Stimulated activated CD4-positive, alpha-beta T cell treated with anti-CD3 and anti-CD28 coated beads, Interleukin-4, amount 100 ng/mL, for 48 hours (primary cell): Measurements from ENCODE around the gene CCDC179.

Experiments used
- DNase-seq, 2 donors: peaks; one replicate each; pipeline ENCODE4 v3.0.0-alpha.2; 2020; ENCODE audit warnings: low read depth in 2 of 2

Gene CCDC179

DNA sequence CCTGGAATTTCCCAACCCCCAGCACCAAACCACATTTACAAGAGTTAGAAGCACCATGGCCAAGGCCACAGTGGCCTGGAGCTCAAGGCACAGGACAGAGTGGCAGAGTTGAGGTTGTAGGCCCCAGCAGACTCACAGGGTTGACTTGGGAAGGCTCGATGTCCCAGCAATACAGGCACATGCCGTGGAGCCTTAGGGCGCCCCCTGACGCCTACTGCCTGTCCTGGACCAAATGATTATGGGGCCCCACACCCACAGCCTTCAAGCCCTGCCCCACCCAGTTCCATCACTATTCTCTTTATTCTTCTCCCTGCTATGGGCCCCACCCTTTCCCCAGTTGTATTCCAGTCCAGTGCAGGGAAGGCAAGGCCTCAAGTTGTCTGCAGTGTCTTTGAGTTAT is at the start of gene CCDC179:
TSS of gene CCDC179 (minus strand) at position 234 of the 400 bp plus-strand sequence. CDS start at position 181, 53 bp downstream.
- DNase-seq = no peak

DNA sequence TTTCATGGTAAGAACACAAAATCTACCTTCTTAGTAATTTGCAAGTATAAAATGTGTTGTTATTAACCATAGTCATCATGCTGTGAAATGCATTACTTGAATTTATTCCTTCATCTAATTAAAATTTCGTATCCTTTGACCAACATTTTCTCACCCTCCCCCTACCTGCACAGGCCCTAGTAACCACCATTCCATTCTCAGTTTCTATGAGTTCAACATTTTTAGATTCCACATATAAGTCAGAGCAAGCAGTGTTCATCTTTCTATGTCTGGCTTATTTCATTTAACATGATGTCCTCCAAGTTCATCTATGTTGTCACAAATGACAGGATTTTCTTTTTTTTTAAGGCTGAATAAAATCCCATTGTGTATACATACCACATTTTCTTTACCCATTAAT is 43.5 kb upstream of the CCDC179 start:
- DNase-seq = no peak

DNA sequence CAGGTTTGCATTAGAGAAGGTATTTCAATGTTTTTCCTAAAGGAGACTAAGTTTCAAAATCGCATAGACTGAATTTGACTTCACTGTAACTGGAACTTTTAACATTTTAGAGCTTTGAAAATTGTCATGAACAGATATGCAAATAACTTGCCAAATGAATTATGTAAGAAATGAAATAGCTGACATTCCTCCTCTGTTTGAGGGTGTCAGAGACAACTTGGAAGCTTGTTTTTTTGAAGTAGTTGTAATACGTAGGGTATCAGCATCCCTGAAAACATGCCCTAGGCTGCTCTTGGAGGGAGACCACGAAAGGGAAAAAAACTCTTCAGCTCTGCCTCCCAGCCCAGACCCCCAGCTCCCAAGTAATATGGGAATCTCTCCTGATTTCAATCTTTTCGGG is 41.3 kb upstream of the CCDC179 start:
- DNase-seq = no peak

DNA sequence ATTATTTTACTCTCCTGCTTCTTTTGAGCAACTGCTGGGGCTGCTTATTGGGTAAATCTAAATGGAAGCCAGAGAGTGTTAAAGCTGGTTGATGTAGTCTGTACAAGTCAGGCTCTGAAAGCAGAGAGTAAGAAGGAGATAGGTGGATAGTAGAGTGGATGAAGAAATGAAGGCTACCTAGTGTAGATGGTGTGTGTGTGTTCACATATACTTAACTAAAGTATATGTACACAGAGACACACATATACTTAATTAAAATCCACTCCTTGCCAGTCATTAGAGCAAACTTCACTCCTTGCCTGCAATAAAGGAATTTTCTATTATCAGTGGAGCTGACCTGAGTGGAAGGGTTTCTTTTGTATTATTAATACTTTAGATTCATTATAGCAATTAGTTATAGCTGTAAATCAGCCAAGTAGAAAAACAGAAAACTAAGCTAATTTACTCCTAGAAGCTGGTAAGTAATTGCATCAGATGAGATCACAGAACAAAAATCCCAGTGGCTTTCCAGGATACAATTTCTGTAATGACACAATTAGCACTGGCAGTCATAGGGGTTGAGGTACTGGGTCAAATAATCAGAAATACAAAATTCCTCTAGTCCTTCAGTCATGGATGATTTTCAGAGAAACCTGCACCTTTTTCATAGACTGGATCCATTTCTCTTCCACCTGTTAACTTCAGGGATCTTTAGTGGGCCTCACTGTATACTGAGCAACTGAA is 40.7 kb upstream of the CCDC179 start:
- DNase-seq = no peak

DNA sequence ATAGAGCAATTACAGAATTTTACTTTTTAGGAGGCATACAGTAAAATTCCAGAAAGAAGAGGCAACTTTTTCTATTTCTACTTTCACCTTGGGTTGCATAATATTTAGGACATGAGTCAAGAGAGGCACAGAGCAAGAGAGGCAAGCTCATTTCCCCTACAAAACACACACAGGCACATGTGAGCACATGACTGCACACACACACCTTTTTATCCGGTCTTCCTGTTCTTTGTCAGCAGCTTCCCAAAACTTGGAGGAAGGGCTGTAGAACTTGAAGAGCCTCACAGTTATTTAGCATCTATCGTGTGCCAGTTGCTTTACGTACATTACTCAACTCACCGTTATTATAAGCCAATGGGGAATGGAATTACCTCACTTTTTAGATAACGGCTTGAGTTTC is 37.8 kb upstream of the CCDC179 start:
- no peak for DNase-seq

DNA sequence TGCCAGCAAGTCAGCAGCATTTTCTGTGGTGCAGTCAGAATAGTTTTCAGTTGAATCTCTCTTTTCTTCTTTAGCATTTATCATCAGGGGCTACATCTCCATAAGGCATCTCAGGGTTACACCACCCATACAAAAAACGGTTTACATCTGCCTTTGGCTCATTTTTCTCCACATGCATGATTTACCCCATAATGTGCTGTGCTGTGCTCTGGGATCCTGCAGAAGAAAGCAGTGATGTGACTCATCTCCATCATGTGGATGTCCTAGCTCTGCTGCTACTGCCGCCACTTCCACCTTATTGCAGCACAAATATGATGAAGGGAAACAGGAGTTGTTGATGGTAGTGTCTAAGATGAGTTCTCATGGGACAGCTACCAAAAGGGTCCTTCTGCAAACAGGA is 30.0 kb upstream of the CCDC179 start:
- no peak for DNase-seq

DNA sequence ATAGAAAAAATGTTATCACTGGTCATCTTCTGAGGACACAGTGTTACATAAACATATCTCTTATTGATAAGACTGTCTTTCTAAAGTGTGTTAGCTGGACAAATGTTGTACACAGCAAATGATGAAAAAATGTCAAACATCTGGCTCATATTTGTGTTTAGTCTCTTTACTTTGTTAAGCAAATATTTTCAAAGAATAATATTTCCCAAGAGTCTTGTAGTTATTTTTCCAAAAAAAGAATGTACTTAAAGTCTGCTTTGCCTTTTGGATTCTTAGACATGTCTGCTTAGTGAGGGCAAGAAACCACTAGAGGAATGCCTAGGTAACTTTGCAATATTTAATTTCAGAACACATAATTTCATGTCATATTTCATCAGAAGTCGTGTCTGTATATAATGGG is 23.9 kb upstream of the CCDC179 start:
- no peak for DNase-seq

DNA sequence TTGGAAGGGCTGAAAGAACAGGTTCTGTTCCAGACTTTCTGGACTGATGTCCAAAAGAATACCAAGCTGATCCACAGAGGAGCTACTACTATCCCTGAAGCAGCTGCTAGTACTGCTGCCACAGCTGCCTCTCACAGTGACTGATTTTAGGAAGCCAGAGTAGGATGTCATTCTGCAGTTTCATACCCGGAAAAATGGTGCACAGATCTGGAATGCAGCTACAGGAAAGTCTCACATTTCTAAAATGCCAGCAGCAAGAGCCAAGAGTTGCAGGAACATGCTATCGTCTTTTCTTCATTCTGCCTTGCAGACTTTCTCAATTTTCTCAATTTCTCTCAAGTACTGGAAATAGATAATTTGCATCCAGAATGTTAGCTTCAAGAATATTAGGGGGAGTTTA is 19.4 kb upstream of the CCDC179 start:
- no peak for DNase-seq

DNA sequence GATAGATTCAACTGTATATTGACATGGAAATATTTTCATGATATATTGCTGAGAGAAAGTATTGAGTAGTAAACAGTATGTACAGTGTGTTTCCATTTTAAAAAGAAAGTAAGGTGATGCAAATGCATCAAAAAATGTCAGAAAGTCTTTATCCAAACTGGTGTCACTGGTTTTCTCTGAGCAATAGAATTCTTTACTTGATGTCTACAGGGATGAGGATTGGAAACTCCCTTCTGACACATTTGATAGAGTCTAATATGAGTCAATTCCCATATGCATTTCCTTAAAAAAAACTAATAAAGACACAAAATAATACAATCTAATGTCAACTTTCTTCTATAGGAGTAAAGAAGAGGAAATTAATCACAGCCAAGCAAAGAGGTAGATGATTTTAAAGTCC is 18.3 kb upstream of the CCDC179 start:
- DNase-seq = no peak

DNA sequence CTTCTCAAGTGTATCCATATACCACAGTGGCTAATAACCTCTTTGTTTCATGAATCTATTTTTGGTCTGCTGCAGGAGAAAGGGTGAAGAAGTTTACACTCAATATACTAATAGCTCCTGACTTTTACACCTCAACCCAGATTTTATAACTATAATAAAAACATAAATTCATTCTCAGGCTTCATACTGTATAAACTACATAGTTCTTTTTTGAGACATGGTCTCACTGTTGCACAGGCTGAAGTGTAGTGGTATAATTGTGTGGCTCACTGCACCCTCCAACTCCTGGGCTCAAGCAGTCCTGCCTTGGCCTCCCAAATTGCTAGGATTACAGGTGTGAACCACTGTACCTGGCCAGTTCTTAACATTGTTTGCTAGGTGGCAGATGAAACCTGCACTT is 17.8 kb upstream of the CCDC179 start:
- no peak for DNase-seq

DNA sequence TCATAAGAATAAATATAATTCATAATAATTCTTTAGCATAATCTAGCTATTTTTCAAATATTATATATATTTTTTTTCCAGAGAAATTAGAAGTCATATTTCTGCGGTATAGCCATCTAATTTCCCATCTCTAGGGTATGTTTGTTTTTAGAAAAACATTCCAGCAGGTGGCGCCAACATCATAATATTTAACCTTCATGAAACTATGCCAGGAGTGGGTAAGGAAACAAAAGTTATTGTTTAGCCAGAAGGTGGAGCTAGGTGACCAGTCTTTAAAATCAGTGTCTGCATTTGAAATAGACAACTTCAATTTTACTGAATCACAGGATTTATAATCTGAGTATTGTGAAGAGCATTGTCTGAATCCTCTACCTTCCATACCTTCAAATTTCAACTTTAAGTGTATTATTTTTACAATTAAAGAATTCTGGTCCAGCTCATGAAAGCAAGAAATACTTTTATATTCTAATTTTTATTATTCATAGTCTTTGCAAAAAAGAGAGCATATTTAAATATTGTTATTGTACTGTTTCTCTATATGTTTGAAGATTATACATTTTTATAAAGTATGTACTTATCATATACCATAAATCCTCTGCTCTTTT is 15.7 kb upstream of the CCDC179 start:
- DNase-seq = peak; percentile 39 to 46

DNA sequence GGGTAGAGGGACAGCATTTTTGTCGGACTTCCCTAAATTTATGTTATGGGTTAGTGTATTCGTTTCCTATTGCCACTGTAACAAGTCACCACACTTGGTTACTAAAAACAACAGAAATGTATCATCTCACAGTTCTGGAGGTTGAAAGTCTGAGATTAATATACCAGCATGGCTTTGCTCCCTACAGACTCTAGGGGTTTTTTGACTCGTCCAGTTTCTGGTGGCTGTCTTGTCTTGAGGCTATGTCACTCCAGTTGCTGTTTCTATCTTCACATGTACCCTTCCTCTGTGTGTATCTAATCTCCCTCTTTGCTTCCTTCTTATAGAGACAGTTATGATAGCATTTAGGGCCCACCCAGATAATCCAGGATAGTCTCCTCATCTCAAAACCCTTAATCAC is 9.1 kb upstream of the CCDC179 start:
- DNase-seq = no peak

DNA sequence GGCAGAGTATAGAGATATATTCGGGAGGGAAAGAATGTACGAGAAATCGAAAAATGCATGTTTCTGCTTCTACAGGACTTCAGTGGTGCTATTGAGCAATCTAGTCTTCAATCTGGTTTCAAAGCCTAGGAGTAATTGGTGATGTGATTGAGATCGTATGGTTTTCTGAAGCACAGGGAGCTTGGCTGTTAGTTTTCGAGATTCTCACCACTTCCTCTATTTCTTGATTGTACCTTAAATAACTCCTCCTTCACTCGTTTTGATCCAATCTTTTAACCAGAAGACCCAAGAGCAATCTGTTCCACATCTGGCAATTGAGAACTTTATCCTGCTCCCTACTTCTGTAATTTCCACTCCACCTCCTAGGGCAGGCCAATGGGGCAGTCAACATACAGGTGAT is 518 bp downstream of the CCDC179 start:
- DNase-seq = no peak

DNA sequence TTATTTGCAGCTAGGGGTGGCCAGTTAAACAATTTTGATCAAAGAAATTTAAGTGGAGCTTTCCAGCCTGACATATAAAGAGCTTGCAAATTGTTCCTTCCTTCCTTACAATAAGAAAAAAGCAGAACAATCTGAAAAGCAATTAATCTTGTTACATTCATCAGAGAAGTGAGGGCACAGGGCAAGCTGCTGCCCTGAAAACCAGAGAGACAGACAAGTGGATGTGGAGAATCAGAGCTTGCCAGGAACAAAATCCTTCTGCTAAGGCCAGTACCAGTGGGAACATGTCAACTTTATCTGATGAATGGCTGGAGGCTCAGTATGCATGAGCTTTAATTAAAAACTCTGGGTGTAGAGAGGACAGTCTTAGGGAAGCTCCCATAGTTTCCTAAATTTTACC is 8.8 kb downstream of the CCDC179 start:
- DNase-seq = no peak

DNA sequence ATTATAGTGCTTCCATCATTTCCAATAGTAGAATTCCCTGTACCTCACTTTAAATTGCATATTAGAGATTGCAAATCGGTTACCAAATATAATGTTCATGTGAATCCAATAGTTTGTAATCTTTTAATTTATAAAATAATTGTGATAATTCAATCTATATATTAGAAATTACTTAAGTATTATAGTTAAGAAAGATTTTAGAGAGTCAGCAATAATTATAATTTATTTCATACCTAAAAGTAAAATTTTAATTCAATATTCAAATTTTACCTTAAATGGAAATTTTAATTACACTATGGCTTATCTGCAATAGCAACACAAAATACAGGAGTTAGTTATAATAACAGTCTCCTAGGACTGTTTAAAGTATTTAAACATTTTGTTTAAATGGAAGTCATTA is 13.5 kb downstream of the CCDC179 start:
- no peak for DNase-seq

DNA sequence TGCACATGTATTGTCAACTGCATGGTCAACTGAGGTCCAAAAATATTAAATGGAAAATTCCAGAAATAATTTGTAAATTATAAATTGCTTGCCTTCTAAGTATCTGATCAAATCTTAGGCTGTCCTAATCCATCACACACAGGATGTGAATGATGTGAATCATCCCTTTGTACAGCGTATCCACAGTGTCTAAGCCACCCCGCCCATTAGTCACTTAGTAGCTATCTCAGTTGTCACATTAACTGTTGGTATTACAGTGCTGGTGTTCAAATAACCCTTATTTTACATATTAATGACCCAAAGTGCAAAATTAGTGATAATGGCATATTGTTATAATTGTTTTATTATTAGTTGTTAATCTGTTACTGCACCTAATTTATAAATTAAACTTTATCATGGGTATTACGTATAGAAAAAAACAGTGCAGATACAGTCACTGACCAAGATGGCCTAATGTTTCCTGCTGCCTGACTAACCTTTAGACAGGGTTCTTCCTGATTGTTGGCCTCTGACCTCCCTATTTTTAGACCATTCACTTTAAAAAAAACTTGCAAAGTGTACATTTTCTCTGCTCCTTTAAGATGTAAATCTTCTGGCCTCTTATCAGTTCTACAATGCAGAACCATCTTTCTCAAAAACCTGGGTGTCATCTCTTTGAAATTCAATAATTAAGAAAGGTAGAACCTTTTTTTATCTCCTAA is 27.8 kb downstream of the CCDC179 start:
- no peak for DNase-seq

DNA sequence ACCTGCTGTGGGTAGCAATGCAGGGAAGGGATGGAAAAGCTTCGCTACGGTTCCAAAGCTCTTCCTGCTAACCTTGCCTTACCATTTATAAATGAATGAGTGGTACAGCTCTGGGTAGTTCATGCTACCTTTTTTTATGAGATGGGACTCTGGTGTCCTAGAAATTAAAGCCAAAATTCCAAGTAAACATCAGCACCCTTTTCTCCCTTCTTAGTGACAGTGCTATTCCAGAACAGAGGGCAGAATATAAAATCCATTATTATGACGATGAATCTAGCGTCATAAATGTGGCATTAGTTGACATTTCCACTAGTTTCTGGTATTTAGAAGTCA is 30.2 kb downstream of the CCDC179 start:
- DNase-seq = no peak

DNA sequence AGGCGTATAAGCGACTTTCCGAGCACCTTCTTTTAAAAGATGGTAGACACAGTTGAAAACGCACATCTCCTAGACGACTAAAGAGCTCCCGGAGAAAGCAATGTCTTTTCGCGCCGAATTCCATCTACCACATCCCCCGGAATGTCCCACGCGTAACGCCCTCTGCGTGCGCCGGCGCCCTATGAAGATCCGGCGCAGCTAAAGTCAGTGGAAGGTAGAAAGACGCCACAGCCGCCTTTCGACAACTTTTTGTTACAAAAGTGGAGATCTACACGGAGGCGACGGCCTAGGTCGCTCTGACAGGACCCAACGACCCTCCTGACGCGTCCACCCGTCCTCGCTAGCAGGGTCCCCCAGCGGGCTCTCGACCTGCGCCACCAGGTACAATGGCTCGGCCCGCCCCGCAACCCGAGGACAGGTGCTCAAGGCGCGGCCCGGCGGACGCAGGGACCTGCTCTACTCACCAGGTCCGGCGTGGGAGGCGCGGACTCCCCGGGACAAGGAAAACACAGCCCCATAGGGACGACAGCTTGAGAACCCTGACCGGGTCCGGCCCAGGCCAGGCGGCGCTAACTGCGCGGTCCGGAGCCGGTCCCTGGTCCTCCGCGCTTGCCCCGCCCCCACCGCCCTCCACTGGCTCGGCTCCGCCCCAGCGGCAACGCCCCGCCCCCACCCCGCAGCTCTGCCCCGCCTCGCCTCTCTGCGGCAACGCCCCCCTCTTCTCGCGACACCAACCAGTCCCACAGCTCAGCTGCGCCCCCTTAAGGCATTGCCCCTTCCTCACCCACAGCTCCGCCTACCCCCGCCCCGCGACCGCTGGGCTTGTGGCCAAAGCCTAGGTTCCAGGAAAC is 30.8 kb downstream of the CCDC179 start, which contains the start of gene SVIP:
TSS of gene SVIP (minus strand) at position 571 of the 851 bp plus-strand sequence. CDS start at position 518, 53 bp downstream.
- peak; percentile 92 to 95 for DNase-seq

DNA sequence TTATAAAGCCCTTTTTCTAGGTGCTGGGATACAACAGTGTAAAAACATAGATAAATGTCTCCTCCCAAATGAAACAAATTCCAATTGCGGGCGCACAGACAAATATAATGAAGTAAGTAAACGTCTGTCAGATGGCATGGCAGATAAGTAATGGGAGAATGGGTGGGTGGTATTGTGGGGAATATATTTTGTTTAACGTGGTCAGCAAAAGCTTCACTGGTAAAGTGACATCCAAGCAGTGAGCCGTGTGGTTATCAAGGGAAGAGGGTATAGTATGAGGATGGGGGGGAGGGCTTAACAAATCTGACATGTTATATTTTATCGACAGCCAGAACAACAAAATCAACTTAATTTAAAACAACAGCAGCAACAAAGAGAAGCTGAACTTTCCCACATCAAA is 31.9 kb downstream of the CCDC179 start:
- DNase-seq = no peak

DNA sequence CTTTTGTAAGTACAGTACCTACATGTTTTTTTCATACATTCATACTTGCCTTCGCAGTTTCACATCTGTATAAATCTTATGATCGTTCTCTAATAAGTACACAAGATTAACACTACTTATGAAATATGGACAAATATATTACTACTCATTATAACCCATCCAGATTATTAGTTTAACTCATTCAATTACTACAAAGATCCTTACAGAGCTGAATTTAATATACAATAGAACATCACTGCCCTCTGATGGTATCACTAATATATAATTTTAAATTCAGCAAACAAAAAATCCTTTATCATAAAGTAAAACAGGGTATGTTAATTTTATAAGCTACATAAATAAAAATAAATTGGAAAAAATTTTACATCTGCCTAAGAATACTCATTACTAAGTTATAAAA is 38.1 kb downstream of the CCDC179 start:
- DNase-seq = no peak

DNA sequence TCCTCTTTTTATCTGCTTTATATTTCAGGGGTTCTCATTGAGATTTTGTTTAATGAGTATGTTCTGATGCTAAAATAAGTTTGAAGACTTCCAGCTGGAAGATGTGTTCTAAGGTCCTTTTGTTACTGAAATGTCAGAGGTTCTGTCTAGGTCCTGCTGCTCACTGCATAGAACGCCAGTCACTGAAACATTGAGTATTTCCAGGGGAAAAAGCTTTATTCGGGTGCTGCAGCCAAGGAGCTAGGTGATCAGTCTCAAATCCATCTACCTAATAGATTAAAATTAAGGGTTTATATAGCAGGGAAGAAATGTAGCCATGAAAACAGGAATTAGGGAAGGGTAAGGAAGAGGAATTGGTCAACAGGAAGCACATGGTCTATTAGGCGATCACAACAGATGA is 50.4 kb downstream of the CCDC179 start:
- DNase-seq = no peak

DNA sequence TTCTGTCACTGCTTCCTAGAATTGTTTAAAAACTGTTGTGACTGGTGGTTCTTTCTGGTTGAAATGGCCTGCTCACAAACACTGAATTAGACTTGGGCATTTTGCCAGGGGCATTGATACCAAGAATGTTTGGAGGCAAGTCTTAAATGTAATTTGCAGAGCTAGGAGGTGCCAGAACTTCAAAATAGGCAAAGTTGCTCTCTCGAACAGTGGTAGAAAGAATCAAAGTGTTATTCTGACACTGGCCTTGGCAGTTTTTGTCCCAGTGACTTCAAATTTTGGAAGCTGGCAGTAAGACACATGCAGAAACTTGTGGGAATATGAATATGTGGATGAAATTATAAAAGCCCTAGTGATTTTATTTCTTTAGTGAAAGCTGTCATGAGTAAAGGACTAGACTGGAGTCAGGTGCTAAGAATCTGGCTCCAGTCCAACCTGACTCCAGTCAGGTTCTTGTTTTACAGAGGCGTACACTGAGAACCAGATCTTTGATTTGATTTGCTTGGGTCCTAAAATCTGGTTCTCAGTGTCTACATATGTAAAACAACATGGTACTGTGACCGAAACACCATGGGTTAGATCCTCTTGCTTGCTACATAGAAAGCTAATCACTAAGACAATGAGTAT is 51.6 kb downstream of the CCDC179 start:
- no peak for DNase-seq
